ENCODE results near the gene TSPEAR. TPM values are rescaled to one million over a fixed set of nuclear protein-coding genes. Genes with fewer than 3 reads are reported as not detected.

Gene TSPEAR
- total and polyA plus RNA-seq, 11 donors = 0.01 to 2.6 (median 0.71) TPM; not detected in 2

GRCh38 chr21:44751186-44751798 is 39.9 kb upstream of the TSPEAR start:
- H3K36me3 ChIP-seq = no peaks in the 10 kb centered on the region
- WGBS, 4 donors = 81 to 91% (median 86%) methylated on average over 21 to 24 of the region's 24 CpGs
- TF ChIP-seq CTCF (IDR thresholded peaks at IDR 0.05) = no peak
- no peak for TF ChIP-seq POLR2A (IDR thresholded peaks at IDR 0.05)
- peaks cover 0 to 16% (median 5%) of the 10 kb centered on the region in 9 donors for H3K27me3 ChIP-seq
- peaks cover 0 to 3% (median 0%) of the 10 kb centered on the region in 12 donors for H3K4me1 ChIP-seq
- ATAC-seq (no peak), DNase-seq (no peak)
- intact Hi-C loops (cut with DNase I) = no loop called here
- no peak overlapping the region for H3K4me3 ChIP-seq
- H3K9me3 ChIP-seq = peaks cover 0 to 14% (median 0%) of the 10 kb centered on the region in 12 donors
- no peak overlapping the region for H3K27ac ChIP-seq

DNA sequence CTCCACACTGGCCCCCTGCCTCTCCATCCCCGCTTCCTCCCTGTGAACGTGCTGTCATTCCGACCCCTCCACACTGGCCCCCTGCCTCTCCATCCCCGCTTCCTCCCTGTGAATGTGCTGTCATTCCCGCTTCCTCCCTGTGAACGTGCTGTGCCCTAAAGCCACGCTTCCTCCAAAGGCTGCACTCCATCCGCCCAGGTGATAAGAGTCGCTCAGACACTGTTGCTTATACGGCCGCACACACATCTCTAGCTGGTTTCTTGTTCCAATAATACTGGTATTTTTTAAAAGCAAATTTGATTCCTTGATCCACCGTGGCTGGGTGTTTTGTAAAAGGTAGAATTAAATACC is 39.3 kb upstream of the TSPEAR start:
- no peak for ATAC-seq
- intact Hi-C loops (cut with DNase I) = no loop called here
- TF ChIP-seq CTCF (IDR thresholded peaks at IDR 0.05) (no peak), POLR2A (IDR thresholded peaks at IDR 0.05) (no peak)
- Histone ChIP-seq H3K9me3 (peaks cover 0 to 11% (median 0%) of the 10 kb centered on the region in 12 donors), H3K27me3 (peaks cover 0 to 16% (median 5%) of the 10 kb centered on the region in 9 donors), H3K27ac (no peak overlapping the region), H3K36me3 (no peaks in the 10 kb centered on the region), H3K4me3 (no peak overlapping the region), H3K4me1 (peaks cover 0 to 3% (median 0%) of the 10 kb centered on the region in 12 donors)
- 32 to 40% (median 36%) methylated on average over 12 of the region's 12 CpGs for WGBS, 4 donors
- DNase-seq = no peak

GRCh38 chr21:44749759-44750674 is 38.6 kb upstream of the TSPEAR start:
- Histone ChIP-seq H3K4me3 (no peak overlapping the region), H3K27ac (no peak overlapping the region), H3K9me3 (peaks cover 0 to 9% (median 0%) of the 10 kb centered on the region in 12 donors), H3K36me3 (no peaks in the 10 kb centered on the region), H3K27me3 (peaks cover 0 to 16% (median 5%) of the 10 kb centered on the region in 9 donors), H3K4me1 (peaks cover 0 to 3% (median 0%) of the 10 kb centered on the region in 12 donors)
- TF ChIP-seq POLR2A (IDR thresholded peaks at IDR 0.05) (no peak), CTCF (IDR thresholded peaks at IDR 0.05) (no peak)
- DNase-seq = no peak
- WGBS, 4 donors = 81 to 87% (median 84%) methylated on average over 34 to 47 of the region's 47 CpGs
- intact Hi-C loops (cut with DNase I) = loop anchor here in 2 of 10 donors (10.0 kb wide), 1 partner anchor 235 kb away; no protein-coding TSS in a partner anchor
- no peak for ATAC-seq
